ENCODE data around the gene RIPOR2. TPM values are rescaled to one million over a fixed set of nuclear protein-coding genes. Genes with fewer than 3 reads are reported as not detected.
A peak's percentile ranks its signal among the peaks of the same experiment; 100 is the strongest.

Gene RIPOR2
- polyA plus RNA-seq, 3 donors = 154 to 181 (median 179) TPM

- Histone ChIP-seq H3K4me1 (ENCODE audit: control insufficient read depth in 1 of 2, insufficient read depth in 2 of 2, low read length in 2 of 2) (no peaks in the 10 kb centered on the region), H3K4me3 (replicated peaks in 1 of 3; ENCODE audit: low read depth in 2 of 3, low read length in 3 of 3) (no peak within 1 kb of the TSS), H4K20me1 (ENCODE audit: insufficient read depth, low read length) (peaks cover 20% of the 10 kb centered on the region), H3K9me3 (replicated peaks in 1 of 2; ENCODE audit: control insufficient read depth in 1 of 2, insufficient read depth in 1 of 2, low read length in 2 of 2) (no peaks in the 10 kb centered on the region), H3K9ac (ENCODE audit: insufficient read depth, low read length, poor library complexity, severe bottlenecking) (no peak within 1 kb of the TSS), H3K27me3 (ENCODE audit: control insufficient read depth in 2 of 2, insufficient read depth in 2 of 2, low read length in 2 of 2) (no peaks in the 10 kb centered on the region), H2AFZ (ENCODE audit: insufficient read depth, low read depth, low read length, poor library complexity, severe bottlenecking) (no peak within 1 kb of the TSS), H3K36me3 (replicated peaks in 1 of 2; ENCODE audit: control insufficient read depth in 1 of 2, insufficient read depth in 2 of 2, low read length in 2 of 2) (peaks cover 22 to 24% of the 10 kb centered on the region in 2 donors), H3K79me2 (ENCODE audit: insufficient read depth, low read length) (no peaks in the 10 kb centered on the region), H3K4me2 (replicated peaks; ENCODE audit: extremely low read depth, low read length, poor library complexity, severe bottlenecking) (no peak within 1 kb of the TSS), H3K27ac (ENCODE audit: low read depth in 1 of 2, low read length in 2 of 2) (no peak within 1 kb of the TSS)
- H3K36me3 Mint-ChIP-seq = peaks cover 26 to 41% of the 10 kb centered on the region in 2 donors
- no peaks in the 10 kb centered on the region for H3K4me1 Mint-ChIP-seq
- no peaks in the 10 kb centered on the region for H3K9me3 Mint-ChIP-seq
- peaks cover 0 to 3% (median 0%) of the 10 kb centered on the region in 3 donors for H3K27me3 Mint-ChIP-seq (ENCODE audit: low read depth in 3 of 3)
- 97% methylated on average over 11 of the region's 13 CpGs for WGBS (ENCODE audit: insufficient coverage)
- H3K4me3 Mint-ChIP-seq = no peak within 1 kb of the TSS
- intact Hi-C loops (cut with micrococcal nuclease) = no loop called here
- no peak for DNase-seq
- TF ChIP-seq CTCF (IDR thresholded peaks at IDR 0.05) = no peak
- H3K27ac Mint-ChIP-seq = peak within 1 kb of the TSS in 6 of 7 donors; percentile 0 to 22 (median 10)
Measured at GRCh38 chr6:24798740-24799540, 136.8 kb downstream of the RIPOR2 start, which contains the start of gene ARMH2. Gene ARMH2, minus strand, starts transcription at chr6:24798917. Its CDS starts 60 bp downstream, at chr6:24798857.

GRCh38 chr6:24797596-24798216, 138.1 kb downstream of the RIPOR2 start:
- Histone ChIP-seq H3K9ac (ENCODE audit: insufficient read depth, low read length, poor library complexity, severe bottlenecking) (no peak overlapping the region), H3K27me3 (ENCODE audit: control insufficient read depth in 2 of 2, insufficient read depth in 2 of 2, low read length in 2 of 2) (no peaks in the 10 kb centered on the region), H4K20me1 (ENCODE audit: insufficient read depth, low read length) (peaks cover 8% of the 10 kb centered on the region), H3K36me3 (replicated peaks in 1 of 2; ENCODE audit: control insufficient read depth in 1 of 2, insufficient read depth in 2 of 2, low read length in 2 of 2) (peaks cover 10 to 12% of the 10 kb centered on the region in 2 donors), H3K4me3 (replicated peaks in 1 of 3; ENCODE audit: low read depth in 2 of 3, low read length in 3 of 3) (no peak overlapping the region), H2AFZ (ENCODE audit: insufficient read depth, low read depth, low read length, poor library complexity, severe bottlenecking) (no peak overlapping the region), H3K27ac (ENCODE audit: low read depth in 1 of 2, low read length in 2 of 2) (no peak overlapping the region), H3K9me3 (replicated peaks in 1 of 2; ENCODE audit: control insufficient read depth in 1 of 2, insufficient read depth in 1 of 2, low read length in 2 of 2) (no peaks in the 10 kb centered on the region), H3K4me2 (replicated peaks; ENCODE audit: extremely low read depth, low read length, poor library complexity, severe bottlenecking) (no peak overlapping the region), H3K4me1 (ENCODE audit: control insufficient read depth in 1 of 2, insufficient read depth in 2 of 2, low read length in 2 of 2) (no peaks in the 10 kb centered on the region), H3K79me2 (ENCODE audit: insufficient read depth, low read length) (no peaks in the 10 kb centered on the region)
- no peaks in the 10 kb centered on the region for H3K4me1 Mint-ChIP-seq
- peaks cover 0 to 3% (median 0%) of the 10 kb centered on the region in 3 donors for H3K27me3 Mint-ChIP-seq (ENCODE audit: low read depth in 3 of 3)
- TF ChIP-seq CTCF (IDR thresholded peaks at IDR 0.05) = no peak
- 60% methylated on average over 1 of the region's 6 CpGs for WGBS (ENCODE audit: insufficient coverage)
- H3K9me3 Mint-ChIP-seq = no peaks in the 10 kb centered on the region
- peak overlapping the region in 1 of 7 donors; percentile 22 for H3K27ac Mint-ChIP-seq
- no peak for DNase-seq
- H3K4me3 Mint-ChIP-seq = no peak overlapping the region
- H3K36me3 Mint-ChIP-seq = peaks cover 14 to 28% of the 10 kb centered on the region in 2 donors
- intact Hi-C loops (cut with micrococcal nuclease) = no loop called here

All from CD14-positive monocyte (primary cell).